ENCODE results near the gene IL18BP.

IL18BP gene

GRCh38 chr11:71998649-71999310 lies at the start of gene IL18BP:
IL18BP (plus strand) TSS chr11:71998909; CDS start chr11:71999985, 1,076 bp downstream.
- no peak for DNase-seq (ENCODE audit: low read depth)

GRCh38 chr11:71949034-71949433 lies 49.7 kb upstream of the IL18BP start:
- no peak for DNase-seq (ENCODE audit: low read depth)

- DNase-seq (ENCODE audit: low read depth): no peak
Measured at GRCh38 chr11:71951741-71952310, 46.9 kb upstream of the IL18BP start.

GRCh38 chr11:71955898-71956456 lies 42.7 kb upstream of the IL18BP start:
- no peak for DNase-seq (ENCODE audit: low read depth)

- no peak for DNase-seq (ENCODE audit: low read depth)
Measured at GRCh38 chr11:71962428-71963038, 36.2 kb upstream of the IL18BP start.

- DNase-seq (ENCODE audit: low read depth): no peak
Measured at GRCh38 chr11:71963468-71963867, 35.2 kb upstream of the IL18BP start.

GRCh38 chr11:71964641-71965040 lies 34.1 kb upstream of the IL18BP start:
- DNase-seq (ENCODE audit: low read depth): no peak

- DNase-seq (ENCODE audit: low read depth): no peak
Measured at GRCh38 chr11:71971680-71972079, 27.0 kb upstream of the IL18BP start.

GRCh38 chr11:71976551-71976950 lies 22.2 kb upstream of the IL18BP start:
- DNase-seq (ENCODE audit: low read depth): no peak

- DNase-seq (ENCODE audit: low read depth): no peak
Measured at GRCh38 chr11:71977090-71977489, 21.6 kb upstream of the IL18BP start.

GRCh38 chr11:71977743-71978418 lies 20.8 kb upstream of the IL18BP start:
- peak; percentile 2 for DNase-seq (ENCODE audit: low read depth)

- DNase-seq (ENCODE audit: low read depth): no peak
Measured at GRCh38 chr11:71979094-71979493, 19.6 kb upstream of the IL18BP start.

GRCh38 chr11:71979602-71980001 lies 19.1 kb upstream of the IL18BP start:
- no peak for DNase-seq (ENCODE audit: low read depth)

- DNase-seq (ENCODE audit: low read depth): no peak
Measured at GRCh38 chr11:71986131-71986530, 12.6 kb upstream of the IL18BP start.

- no peak for DNase-seq (ENCODE audit: low read depth)
Measured at GRCh38 chr11:71987521-71987920, 11.2 kb upstream of the IL18BP start.

- no peak for DNase-seq (ENCODE audit: low read depth)
Measured at GRCh38 chr11:71988050-71988449, 10.7 kb upstream of the IL18BP start.

- DNase-seq (ENCODE audit: low read depth): no peak
Measured at GRCh38 chr11:71990701-71991100, 8.0 kb upstream of the IL18BP start.

- no peak for DNase-seq (ENCODE audit: low read depth)
Measured at GRCh38 chr11:71991494-71991893, 7.2 kb upstream of the IL18BP start.

GRCh38 chr11:71992136-71992730 lies 6.5 kb upstream of the IL18BP start:
- no peak for DNase-seq (ENCODE audit: low read depth)

GRCh38 chr11:71994786-71995185 lies 3.9 kb upstream of the IL18BP start:
- DNase-seq (ENCODE audit: low read depth): no peak

GRCh38 chr11:71995726-71996291 lies 2.9 kb upstream of the IL18BP start:
- DNase-seq (ENCODE audit: low read depth): no peak

GRCh38 chr11:71996517-71996916 lies 2.2 kb upstream of the IL18BP start:
- no peak for DNase-seq (ENCODE audit: low read depth)

All from stimulated activated CD8-positive, alpha-beta memory T cell treated with anti-CD3 and anti-CD28 coated beads, Interleukin-7, amount 100 ng/mL, for 24 hours (primary cell).